Fibroblast of villous mesenchyme (primary cell): ENCODE data around the gene MUSTN1. TPM values are rescaled to one million over a fixed set of nuclear protein-coding genes. Genes with fewer than 3 reads are reported as not detected.

Source experiments
- DNase-seq: peaks from one replicate; pipeline ENCODE4 v3.0.0-alpha.2; 2010; ENCODE audit warnings: low read depth
- H3K4me3 ChIP-seq: 2 replicates; pipeline ENCODE4 v1.5.1; 2011; ENCODE audit warnings: low read depth, mild to moderate bottlenecking, low read length
- CTCF ChIP-seq: IDR thresholded peaks from 2 replicates; pipeline ENCODE4 v1.5.1; 2012; ENCODE audit warnings: low read depth, mild to moderate bottlenecking, low read length; ENCODE audit not compliant: insufficient read depth
- total RNA-seq: library from RNA; depleted of rRNA; stranded (reverse); fragments of >200 nt; gene quantifications from 2 replicates; pipeline ENCODE4 v1.2.3, GENCODE V29; 2012

MUSTN1 gene
- total RNA-seq, 1 donor, result not detected

- no peak overlapping the region for H3K4me3 ChIP-seq
- DNase-seq, result no peak
- TF ChIP-seq CTCF, result no peak
Observed at GRCh38 chr3:52870471-52870870, 35.7 kb upstream of the MUSTN1 start.

- H3K4me3 ChIP-seq, result no peak overlapping the region
- no peak for DNase-seq
- no peak for TF ChIP-seq CTCF
Observed at GRCh38 chr3:52866427-52866826, 31.6 kb upstream of the MUSTN1 start.

- no peak overlapping the region for H3K4me3 ChIP-seq
- no peak for TF ChIP-seq CTCF
- no peak for DNase-seq
Observed at GRCh38 chr3:52865994-52866393, 31.2 kb upstream of the MUSTN1 start.

- H3K4me3 ChIP-seq, result no peak overlapping the region
- no peak for DNase-seq
- TF ChIP-seq CTCF, result no peak
Observed at GRCh38 chr3:52860424-52860768, 25.6 kb upstream of the MUSTN1 start.

- no peak for TF ChIP-seq CTCF
- no peak overlapping the region for H3K4me3 ChIP-seq
- DNase-seq, result no peak
Observed at GRCh38 chr3:52859686-52860423, 25.0 kb upstream of the MUSTN1 start.

GRCh38 chr3:52857864-52858263 lies 23.0 kb upstream of the MUSTN1 start:
- no peak for TF ChIP-seq CTCF
- DNase-seq, result no peak
- no peak overlapping the region for H3K4me3 ChIP-seq

- no peak for TF ChIP-seq CTCF
- DNase-seq, result no peak
- H3K4me3 ChIP-seq, result no peak overlapping the region
Observed at GRCh38 chr3:52857133-52857532, 22.3 kb upstream of the MUSTN1 start.
